Activated B cell treated with CpG ODN at 0.5 μM for 24 hours (primary cell): ENCODE measurements around the gene STRN3. TPM values are rescaled to one million over a fixed set of nuclear protein-coding genes. Genes with fewer than 3 reads are reported as not detected.
"Not testable (repeated sequence)": the region's sequence is repeated elsewhere in the genome, so short reads cannot be mapped to it uniquely, and the experiment has no call there.

Experiments
- ATAC-seq: fragments of 200-7000 bp; cut with Tn5 transposase; one replicate; pipeline ENCODE4 v1.10.0; 2021; ENCODE audit warnings: low read depth, mild to moderate bottlenecking, moderate library complexity
- CTCF ChIA-PET: fragments of 350-600 bp; sonication (Branson Sonifier 250); formaldehyde crosslinking; loops from one replicate; lab custom pipeline; 2021; ENCODE audit warnings: antibody characterized with exemption; lab: Charles Lee
- POLR2A ChIA-PET: fragments of 350-600 bp; sonication (Branson Sonifier 250); formaldehyde crosslinking; loops from one replicate; lab custom pipeline; 2021; ENCODE audit warnings: antibody characterized with exemption; lab: Charles Lee
- DNase-seq: peaks from one replicate; pipeline ENCODE4 v3.0.0; 2022
- H3K27ac Mint-ChIP-seq: one replicate; pipeline ENCODE4 v1.8.0; 2020; ENCODE audit warnings: mixed read lengths
- H3K27me3 Mint-ChIP-seq: one replicate; pipeline ENCODE4 v1.8.0; 2021; ENCODE audit warnings: mixed read lengths
- H3K36me3 Mint-ChIP-seq: one replicate; pipeline ENCODE4 v1.8.0; 2021; ENCODE audit warnings: low read depth, mixed read lengths
- H3K4me1 Mint-ChIP-seq: one replicate; pipeline ENCODE4 v1.8.0; 2021; ENCODE audit warnings: mixed read lengths
- H3K4me3 Mint-ChIP-seq: one replicate; pipeline ENCODE4 v1.8.0; 2020; ENCODE audit warnings: mild to moderate bottlenecking, mixed read lengths
- H3K9me3 Mint-ChIP-seq: one replicate; pipeline ENCODE4 v1.8.0; 2020; ENCODE audit warnings: mixed read lengths
- intact Hi-C: fragments of 100-400 bp; cut with micrococcal nuclease; formaldehyde crosslinking; loops from one replicate; pipeline ENCODE4 v1.15.1; 2024
- total RNA-seq: library from RNA; stranded (reverse); gene quantifications from 2 replicates; pipeline ENCODE4 v1.2.3, GENCODE V29; 2022
- TF ChIP-seq, protein P1 (sequence below): fragments of 200-600 bp; IDR thresholded peaks from one replicate; pipeline ENCODE4 v1.8.0; 2022; ENCODE audit warnings: antibody characterized with exemption, mild to moderate bottlenecking

The STRN3 gene
- total RNA-seq, 1 donor from 2014 or later = 31.0 TPM

DNA sequence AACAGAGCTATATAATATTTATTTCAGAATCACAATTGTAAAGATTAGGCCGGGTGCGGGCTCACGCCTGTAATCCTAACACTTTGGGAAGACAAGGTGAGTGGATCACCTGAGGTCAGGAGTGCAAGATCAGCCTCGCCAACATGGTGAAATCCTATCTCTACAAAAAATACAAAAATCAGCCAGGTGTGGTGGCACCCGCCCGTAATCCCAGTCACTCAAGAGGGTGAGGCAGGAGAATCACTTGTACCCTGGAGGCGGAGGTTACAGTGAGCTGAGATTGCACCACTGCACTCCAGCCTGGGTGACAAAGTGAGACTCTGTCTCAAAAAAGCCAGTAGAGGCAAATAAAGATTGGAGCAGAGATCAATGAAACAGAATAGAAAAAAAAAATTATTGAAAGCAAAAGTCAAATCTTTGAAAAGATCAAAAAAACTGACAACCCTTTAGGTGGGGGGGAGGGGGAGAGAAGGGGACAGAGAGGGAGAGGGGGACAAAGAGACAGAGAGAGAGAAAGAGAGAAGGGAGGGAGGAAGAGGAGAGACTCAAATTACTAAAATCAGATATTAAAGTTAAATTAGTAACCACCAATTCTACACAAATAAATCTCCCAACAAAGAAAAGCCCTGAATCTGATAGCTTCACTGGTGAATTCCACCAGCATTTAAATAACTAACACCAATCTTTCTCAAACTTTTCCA lies 53.1 kb downstream of the STRN3 start:
- peaks cover 2% of the 10 kb centered on the region for H3K36me3 Mint-ChIP-seq

DNA sequence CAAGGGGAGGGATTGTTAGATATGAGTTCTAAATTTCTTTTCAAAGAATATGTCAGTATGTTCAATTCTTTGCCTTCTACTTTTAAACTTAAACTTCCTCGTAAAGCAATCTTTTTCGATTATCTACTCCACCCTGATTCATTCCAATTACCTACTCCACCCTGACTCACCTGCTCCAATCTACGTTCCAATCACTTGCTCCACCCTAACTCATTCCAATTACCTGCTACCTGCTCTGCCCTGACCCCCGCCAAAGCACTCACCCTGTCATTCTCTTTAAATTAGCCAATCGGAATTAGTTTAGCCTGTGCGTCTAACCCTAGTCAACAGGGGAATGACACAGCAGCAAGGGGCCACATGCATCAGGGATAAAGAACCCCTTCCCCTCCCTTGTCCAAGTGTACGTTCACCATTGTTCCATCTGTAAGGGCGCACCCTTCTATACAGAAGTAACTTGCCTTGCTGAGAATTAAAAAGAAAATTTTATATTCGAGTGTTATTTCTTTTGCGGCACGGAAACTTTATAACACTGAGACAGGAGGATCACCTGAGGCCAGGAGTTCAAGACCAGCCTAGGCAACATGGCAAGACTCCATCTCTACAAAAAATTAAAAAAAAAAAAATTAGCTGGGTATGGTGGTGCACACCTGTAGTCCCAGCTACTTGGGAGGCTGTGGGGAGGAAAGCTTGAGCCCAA lies 54.0 kb downstream of the STRN3 start:
- POLR2A ChIA-PET, intact Hi-C loops, H3K9me3 Mint-ChIP-seq: not testable (repeated sequence)

More for the DNA sequence above, 53.1 kb downstream of the STRN3 start:
- Mint-ChIP-seq H3K9me3 (no peaks in the 10 kb centered on the region), H3K27me3 (no peaks in the 10 kb centered on the region), H3K4me3 (no peak overlapping the region), H3K4me1 (peaks cover 54% of the 10 kb centered on the region), H3K27ac (no peak overlapping the region)
- TF ChIP-seq, protein P1, sequence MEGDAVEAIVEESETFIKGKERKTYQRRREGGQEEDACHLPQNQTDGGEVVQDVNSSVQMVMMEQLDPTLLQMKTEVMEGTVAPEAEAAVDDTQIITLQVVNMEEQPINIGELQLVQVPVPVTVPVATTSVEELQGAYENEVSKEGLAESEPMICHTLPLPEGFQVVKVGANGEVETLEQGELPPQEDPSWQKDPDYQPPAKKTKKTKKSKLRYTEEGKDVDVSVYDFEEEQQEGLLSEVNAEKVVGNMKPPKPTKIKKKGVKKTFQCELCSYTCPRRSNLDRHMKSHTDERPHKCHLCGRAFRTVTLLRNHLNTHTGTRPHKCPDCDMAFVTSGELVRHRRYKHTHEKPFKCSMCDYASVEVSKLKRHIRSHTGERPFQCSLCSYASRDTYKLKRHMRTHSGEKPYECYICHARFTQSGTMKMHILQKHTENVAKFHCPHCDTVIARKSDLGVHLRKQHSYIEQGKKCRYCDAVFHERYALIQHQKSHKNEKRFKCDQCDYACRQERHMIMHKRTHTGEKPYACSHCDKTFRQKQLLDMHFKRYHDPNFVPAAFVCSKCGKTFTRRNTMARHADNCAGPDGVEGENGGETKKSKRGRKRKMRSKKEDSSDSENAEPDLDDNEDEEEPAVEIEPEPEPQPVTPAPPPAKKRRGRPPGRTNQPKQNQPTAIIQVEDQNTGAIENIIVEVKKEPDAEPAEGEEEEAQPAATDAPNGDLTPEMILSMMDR = no peak
- ChIA-PET CTCF (no interaction called here), POLR2A (interaction anchor here (0.5 kb wide), 1 partner anchor 9 kb away, joined by 15 read pairs; no protein-coding TSS in a partner anchor)
- DNase-seq (no peak), ATAC-seq (no peak)
- intact Hi-C loops = no loop called here

DNA sequence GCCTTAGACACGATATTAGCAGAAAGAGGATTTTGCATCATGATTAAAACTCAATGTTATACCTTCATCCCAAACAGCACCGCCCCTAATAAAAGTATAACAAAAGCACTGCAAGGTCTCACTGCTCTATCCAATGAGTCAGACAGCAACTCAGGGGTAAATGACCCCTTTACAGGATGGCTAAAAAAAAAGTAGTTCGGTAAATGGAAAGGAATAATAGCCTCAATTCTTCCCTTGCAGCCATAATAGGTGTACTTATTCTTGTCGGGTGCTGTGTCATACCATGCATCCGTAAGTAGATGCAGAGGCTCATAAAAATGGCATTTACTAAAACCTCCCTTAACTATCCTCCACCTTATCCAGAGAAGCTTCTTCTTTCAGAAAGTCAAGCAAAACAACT lies 54.6 kb downstream of the STRN3 start:
- H3K4me3 Mint-ChIP-seq = no peak overlapping the region
- ChIA-PET CTCF (no interaction called here), POLR2A (no interaction called here)
- TF ChIP-seq, protein P1 = no peak
- intact Hi-C loops = no loop called here
- peaks cover 4% of the 10 kb centered on the region for H3K9me3 Mint-ChIP-seq
- peaks cover 6% of the 10 kb centered on the region for H3K36me3 Mint-ChIP-seq
- DNase-seq = no peak
- no peak overlapping the region for H3K27ac Mint-ChIP-seq
- H3K27me3 Mint-ChIP-seq = no peaks in the 10 kb centered on the region
- no peak for ATAC-seq
- peaks cover 52% of the 10 kb centered on the region for H3K4me1 Mint-ChIP-seq

More for the DNA sequence above, 54.0 kb downstream of the STRN3 start:
- H3K4me3 Mint-ChIP-seq, H3K27me3 Mint-ChIP-seq, CTCF ChIA-PET, ATAC-seq, H3K27ac Mint-ChIP-seq, H3K36me3 Mint-ChIP-seq, DNase-seq: not testable (repeated sequence)
- H3K4me1 Mint-ChIP-seq = peaks cover 52% of the 10 kb centered on the region

DNA sequence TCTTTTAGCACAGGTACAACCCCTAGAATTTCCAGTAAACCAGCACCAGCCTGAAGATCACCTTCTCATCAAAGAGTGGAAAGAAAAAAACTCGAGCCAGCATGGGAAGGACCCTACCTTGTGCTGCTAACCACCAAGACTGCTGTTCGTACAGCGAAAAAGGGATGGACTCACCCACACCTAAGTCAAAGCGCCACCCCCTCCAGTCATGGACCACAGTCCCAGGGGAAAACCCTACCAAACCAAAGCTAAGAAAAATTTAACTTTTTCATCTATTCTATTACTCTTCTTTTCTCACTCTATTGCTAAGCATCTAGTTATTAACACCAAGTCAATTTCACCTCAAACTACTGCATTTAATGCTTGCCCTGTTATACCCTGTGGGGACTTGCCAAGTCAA lies 56.4 kb downstream of the STRN3 start:
- DNase-seq, H3K4me3 Mint-ChIP-seq, intact Hi-C loops, H3K27ac Mint-ChIP-seq, ATAC-seq, CTCF ChIA-PET, H3K27me3 Mint-ChIP-seq, POLR2A ChIA-PET: not testable (repeated sequence)
- H3K36me3 Mint-ChIP-seq = peaks cover 22% of the 10 kb centered on the region
- peaks cover 43% of the 10 kb centered on the region for H3K4me1 Mint-ChIP-seq
- peaks cover 16% of the 10 kb centered on the region for H3K9me3 Mint-ChIP-seq

DNA sequence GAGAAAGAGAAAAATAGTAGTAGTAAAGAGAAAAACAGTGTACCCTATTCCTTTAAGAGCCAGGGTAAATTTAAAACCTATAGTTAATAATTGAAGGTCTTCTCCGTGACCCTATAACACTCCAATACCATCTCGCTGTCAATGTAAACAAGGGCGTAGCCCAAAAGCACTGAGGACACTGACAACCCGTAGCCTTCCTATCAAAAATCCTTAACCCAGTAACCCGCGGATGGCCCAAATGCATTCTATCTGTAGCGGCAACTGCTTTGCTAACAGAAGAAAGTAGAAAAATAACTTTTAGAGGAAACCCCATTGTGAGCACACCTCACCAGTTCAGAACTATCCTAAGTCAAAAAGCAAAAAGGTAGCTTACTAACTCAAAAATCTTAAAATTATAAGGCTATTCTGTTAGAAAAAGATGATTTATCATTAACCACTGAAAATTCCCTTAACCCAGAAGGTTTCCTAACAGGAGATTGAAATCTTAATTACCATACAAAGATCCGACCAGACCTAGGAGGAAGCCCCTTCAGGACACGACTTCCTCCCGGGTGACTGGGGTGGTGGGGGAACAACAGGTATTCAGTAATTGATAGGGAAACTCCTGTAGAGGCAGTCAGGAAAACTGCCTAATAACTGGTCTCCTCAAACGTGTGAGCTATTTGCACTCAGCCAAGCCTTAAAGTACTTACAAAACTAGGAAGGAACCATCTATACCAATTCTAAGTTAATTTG lies 58.6 kb downstream of the STRN3 start:
- H3K27me3 Mint-ChIP-seq, H3K4me3 Mint-ChIP-seq, intact Hi-C loops, DNase-seq, CTCF ChIA-PET, ATAC-seq, H3K27ac Mint-ChIP-seq, POLR2A ChIA-PET: not testable (repeated sequence)
- Mint-ChIP-seq H3K9me3 (peaks cover 16% of the 10 kb centered on the region), H3K36me3 (peaks cover 38% of the 10 kb centered on the region), H3K4me1 (peaks cover 33% of the 10 kb centered on the region)

DNA sequence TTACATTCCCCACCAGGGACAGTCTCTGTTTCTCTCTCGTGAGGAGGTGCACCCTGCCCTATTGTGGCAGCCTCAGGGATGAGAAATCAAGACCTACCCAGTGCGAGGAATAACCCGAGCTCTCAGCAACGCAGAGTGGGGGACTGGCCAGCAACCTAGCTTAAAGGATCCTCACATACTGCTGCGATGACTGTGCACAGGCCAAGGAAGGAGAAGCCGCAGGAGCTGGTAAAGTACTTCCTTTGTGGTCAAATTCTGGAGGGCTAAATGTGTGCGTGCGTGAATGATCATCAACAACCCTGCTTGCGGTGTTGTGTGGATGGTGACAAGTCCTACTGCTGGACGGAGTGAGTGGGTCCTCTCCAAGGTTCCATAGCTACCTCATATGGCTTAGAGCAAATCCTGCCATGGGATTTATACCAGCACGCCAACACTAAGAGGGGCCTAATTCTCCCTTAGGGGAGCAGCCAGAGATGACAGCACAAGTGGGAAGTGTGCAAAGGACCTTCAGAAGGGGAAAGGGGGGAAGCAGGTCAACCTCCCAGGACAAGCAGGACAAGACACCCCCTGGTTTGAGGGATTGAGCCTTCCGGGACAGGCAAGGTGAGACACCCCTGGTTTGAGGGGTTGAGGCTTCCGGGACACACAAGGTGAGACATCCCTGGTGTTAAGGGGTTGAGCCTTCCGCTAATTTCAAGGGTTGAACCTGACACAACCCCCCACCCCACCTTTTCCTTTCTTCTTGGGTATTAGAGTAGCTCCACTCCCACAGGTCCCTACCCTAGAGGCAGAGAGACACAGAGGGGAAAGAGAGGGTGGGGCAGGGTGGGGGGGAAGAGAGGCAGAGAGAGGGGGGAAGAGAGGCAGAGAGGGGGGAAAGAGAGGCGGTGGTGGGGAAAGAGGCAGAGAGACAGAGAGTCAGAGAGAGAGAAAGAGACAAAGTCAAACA lies 59.5 kb downstream of the STRN3 start:
- Mint-ChIP-seq H3K9me3 (peaks cover 16% of the 10 kb centered on the region), H3K27ac (no peak overlapping the region), H3K36me3 (peaks cover 38% of the 10 kb centered on the region), H3K4me3 (no peak overlapping the region), H3K27me3 (no peaks in the 10 kb centered on the region), H3K4me1 (peaks cover 32% of the 10 kb centered on the region)
- ATAC-seq (no peak), DNase-seq (no peak)
- CTCF ChIA-PET = no interaction called here
- TF ChIP-seq, protein P1 = no peak
- POLR2A ChIA-PET = no interaction called here
- intact Hi-C loops = no loop called here

DNA sequence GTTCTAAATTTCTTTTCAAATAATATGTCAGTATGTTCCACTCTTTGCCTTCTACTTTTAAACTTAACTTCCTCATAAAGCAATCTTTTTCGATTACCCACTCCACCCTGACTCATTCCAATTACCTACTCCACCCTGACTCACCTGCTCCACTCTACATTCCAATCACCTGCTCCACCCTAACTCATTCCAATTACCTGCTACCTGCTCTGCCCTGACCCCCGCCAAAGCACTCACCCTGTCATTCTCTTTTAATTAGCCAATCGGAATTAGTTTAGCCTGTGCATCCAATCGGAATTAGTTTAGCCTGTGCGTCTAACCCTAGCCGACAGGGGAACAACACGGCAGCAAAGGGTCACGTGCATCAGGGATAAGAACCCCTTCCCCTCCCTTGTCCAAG lies 60.3 kb downstream of the STRN3 start:
- not testable (repeated sequence) for H3K27ac Mint-ChIP-seq
- peaks cover 16% of the 10 kb centered on the region for H3K9me3 Mint-ChIP-seq

DNA sequence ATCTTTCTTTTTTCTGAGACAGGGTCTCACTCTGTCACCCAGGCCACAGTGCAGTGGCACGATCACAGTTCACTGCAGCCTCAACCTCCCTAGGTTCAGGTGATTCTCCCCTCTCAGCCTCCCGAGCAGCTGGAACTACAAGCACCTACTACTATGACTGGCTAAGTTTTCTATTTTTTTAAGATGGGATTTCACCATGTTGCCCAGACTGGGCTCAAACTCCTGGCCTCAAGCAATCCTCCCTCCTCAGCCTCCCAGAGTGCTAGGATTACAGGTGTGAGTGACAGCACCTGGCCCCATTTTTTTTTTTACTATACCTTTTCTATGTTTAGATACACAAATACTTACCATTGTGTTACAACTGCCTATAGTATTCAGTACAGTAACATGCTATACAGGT lies 63.6 kb downstream of the STRN3 start:
- not testable (repeated sequence) for H3K27me3 Mint-ChIP-seq

More for the DNA sequence above, 60.3 kb downstream of the STRN3 start:
- intact Hi-C loops, CTCF ChIA-PET, ATAC-seq, DNase-seq, POLR2A ChIA-PET, H3K4me3 Mint-ChIP-seq, H3K27me3 Mint-ChIP-seq: not testable (repeated sequence)
- Mint-ChIP-seq H3K36me3 (peaks cover 38% of the 10 kb centered on the region), H3K4me1 (peaks cover 30% of the 10 kb centered on the region)

More for the DNA sequence above, 63.6 kb downstream of the STRN3 start:
- intact Hi-C loops, POLR2A ChIA-PET, H3K4me3 Mint-ChIP-seq, ATAC-seq, CTCF ChIA-PET, H3K27ac Mint-ChIP-seq, DNase-seq: not testable (repeated sequence)
- peaks cover 45% of the 10 kb centered on the region for H3K4me1 Mint-ChIP-seq
- H3K9me3 Mint-ChIP-seq = peaks cover 16% of the 10 kb centered on the region
- peaks cover 43% of the 10 kb centered on the region for H3K36me3 Mint-ChIP-seq
